Adrenal gland (tissue), 5 donors: Measurements from ENCODE around the gene SRPK2.

Experiments used
- POLR2A ChIP-seq, 2 donors: fragments of 450-650 bp; IDR thresholded peaks; one replicate each; pipeline ENCODE4 v1.6.1; 2017; ENCODE audit warnings: antibody characterized with exemption in 2 of 2, mild to moderate bottlenecking in 2 of 2, moderate library complexity in 1 of 2
- TF ChIP-seq, protein P1 (sequence below), 6 experiments: fragments of 450-650 bp in 4 of 6; fragments of 200-600 bp in 2 of 6; sonication (generic) in 1 of 6; IDR thresholded peaks; 1 replicate in 5 of 6; 2 replicates in 1 of 6; pipeline versions ENCODE4 v1.5.1 to v1.8.0; 2016 to 2021; ENCODE audit warnings: antibody characterized with exemption in 6 of 6, mild to moderate bottlenecking in 2 of 6, moderate library complexity in 1 of 6
- donor health status: DM: no; HTN: no; CAD: no.

DNA sequence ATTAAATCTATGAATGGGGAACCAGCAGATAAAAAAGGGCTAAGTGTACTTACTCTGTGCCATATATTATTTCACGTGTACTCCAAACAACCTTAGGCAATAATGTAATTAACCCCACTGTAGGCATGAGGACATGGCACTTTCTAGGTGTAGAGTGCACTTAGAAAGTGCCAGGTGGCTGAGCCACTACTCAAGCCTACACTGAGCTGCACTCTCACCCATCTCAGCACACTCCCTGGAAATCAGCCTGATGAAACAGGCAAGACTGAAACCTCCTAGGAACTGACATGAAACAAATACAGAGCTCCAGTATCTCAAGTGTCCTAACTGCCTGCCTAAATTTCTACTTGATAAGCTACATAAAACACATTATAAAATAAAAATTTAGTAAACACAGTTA is 227.4 kb downstream of the SRPK2 start:
- TF ChIP-seq, protein P1, sequence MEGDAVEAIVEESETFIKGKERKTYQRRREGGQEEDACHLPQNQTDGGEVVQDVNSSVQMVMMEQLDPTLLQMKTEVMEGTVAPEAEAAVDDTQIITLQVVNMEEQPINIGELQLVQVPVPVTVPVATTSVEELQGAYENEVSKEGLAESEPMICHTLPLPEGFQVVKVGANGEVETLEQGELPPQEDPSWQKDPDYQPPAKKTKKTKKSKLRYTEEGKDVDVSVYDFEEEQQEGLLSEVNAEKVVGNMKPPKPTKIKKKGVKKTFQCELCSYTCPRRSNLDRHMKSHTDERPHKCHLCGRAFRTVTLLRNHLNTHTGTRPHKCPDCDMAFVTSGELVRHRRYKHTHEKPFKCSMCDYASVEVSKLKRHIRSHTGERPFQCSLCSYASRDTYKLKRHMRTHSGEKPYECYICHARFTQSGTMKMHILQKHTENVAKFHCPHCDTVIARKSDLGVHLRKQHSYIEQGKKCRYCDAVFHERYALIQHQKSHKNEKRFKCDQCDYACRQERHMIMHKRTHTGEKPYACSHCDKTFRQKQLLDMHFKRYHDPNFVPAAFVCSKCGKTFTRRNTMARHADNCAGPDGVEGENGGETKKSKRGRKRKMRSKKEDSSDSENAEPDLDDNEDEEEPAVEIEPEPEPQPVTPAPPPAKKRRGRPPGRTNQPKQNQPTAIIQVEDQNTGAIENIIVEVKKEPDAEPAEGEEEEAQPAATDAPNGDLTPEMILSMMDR (IDR thresholded peaks at IDR 0.05) = no peak
- TF ChIP-seq POLR2A (IDR thresholded peaks at IDR 0.05) = no peak
